ENCODE data around the gene MYOC. TPM values are rescaled to one million over a fixed set of nuclear protein-coding genes. Genes with fewer than 3 reads are reported as not detected.
"Not testable (repeated sequence)": the region's sequence is repeated elsewhere in the genome, so short reads cannot be mapped to it uniquely, and the experiment has no call there.

MYOC gene
- total RNA-seq, 4 donors from 2014 or later = 88.5 to 1,432 (median 227) TPM

GRCh38 chr1:171613282-171613681 lies 39.2 kb downstream of the MYOC start:
- Histone ChIP-seq H3K9me3 (no peaks in the 10 kb centered on the region), H3K27ac (no peak overlapping the region), H3K4me1 (no peaks in the 10 kb centered on the region), H3K36me3 (no peaks in the 10 kb centered on the region), H3K4me3 (no peak overlapping the region), H3K27me3 (no peaks in the 10 kb centered on the region)
- 83 to 100% methylated on average over 1 of the region's 1 CpG for WGBS, 2 donors (ENCODE audit: low coverage in 1 of 2)
- TF ChIP-seq POLR2AphosphoS5 (IDR thresholded peaks at IDR 0.05) = no peak
- no peak for TF ChIP-seq EP300 (IDR thresholded peaks at IDR 0.05)
- TF ChIP-seq POLR2A (IDR thresholded peaks at IDR 0.05) = no peak
- TF ChIP-seq, protein P1, sequence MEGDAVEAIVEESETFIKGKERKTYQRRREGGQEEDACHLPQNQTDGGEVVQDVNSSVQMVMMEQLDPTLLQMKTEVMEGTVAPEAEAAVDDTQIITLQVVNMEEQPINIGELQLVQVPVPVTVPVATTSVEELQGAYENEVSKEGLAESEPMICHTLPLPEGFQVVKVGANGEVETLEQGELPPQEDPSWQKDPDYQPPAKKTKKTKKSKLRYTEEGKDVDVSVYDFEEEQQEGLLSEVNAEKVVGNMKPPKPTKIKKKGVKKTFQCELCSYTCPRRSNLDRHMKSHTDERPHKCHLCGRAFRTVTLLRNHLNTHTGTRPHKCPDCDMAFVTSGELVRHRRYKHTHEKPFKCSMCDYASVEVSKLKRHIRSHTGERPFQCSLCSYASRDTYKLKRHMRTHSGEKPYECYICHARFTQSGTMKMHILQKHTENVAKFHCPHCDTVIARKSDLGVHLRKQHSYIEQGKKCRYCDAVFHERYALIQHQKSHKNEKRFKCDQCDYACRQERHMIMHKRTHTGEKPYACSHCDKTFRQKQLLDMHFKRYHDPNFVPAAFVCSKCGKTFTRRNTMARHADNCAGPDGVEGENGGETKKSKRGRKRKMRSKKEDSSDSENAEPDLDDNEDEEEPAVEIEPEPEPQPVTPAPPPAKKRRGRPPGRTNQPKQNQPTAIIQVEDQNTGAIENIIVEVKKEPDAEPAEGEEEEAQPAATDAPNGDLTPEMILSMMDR (IDR thresholded peaks at IDR 0.05) = no peak
- ATAC-seq = no peak

DNA sequence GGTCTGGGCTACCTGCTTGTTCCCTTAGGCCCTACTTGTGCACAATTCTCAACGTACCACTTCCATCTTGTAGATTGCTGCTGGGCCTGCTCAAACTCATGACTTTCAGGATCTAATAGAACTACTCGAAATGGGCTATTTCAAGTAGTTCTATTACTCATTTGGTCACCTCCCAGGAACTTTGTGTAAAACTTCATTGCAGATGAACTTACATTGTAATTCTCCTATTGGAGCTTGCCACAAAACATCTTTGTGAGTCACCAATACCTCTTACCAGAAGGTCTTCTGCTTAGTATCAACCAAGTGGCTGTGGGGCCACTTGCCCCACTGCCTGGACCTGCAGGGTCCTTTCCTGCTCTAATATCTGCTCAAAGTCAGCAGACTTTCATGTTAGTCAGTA lies 41.2 kb downstream of the MYOC start:
- H3K4me1 ChIP-seq = no peaks in the 10 kb centered on the region
- H3K4me3 ChIP-seq = no peak overlapping the region
- no peak for ATAC-seq
- H3K9me3 ChIP-seq = no peaks in the 10 kb centered on the region
- no peak overlapping the region for H3K27ac ChIP-seq
- no peak for TF ChIP-seq POLR2A (IDR thresholded peaks at IDR 0.05)
- TF ChIP-seq EP300 (IDR thresholded peaks at IDR 0.05) = no peak
- TF ChIP-seq POLR2AphosphoS5 (IDR thresholded peaks at IDR 0.05) = no peak
- TF ChIP-seq, protein P1 (IDR thresholded peaks at IDR 0.05) = no peak
- no peaks in the 10 kb centered on the region for H3K27me3 ChIP-seq
- no peaks in the 10 kb centered on the region for H3K36me3 ChIP-seq
- WGBS, 2 donors (ENCODE audit: low coverage in 1 of 2) = 81 to 94% methylated on average over 2 of the region's 2 CpGs

- Histone ChIP-seq H3K4me3 (no peak overlapping the region), H3K27me3 (no peaks in the 10 kb centered on the region), H3K27ac (no peak overlapping the region), H3K4me1 (no peaks in the 10 kb centered on the region), H3K9me3 (no peaks in the 10 kb centered on the region), H3K36me3 (no peaks in the 10 kb centered on the region)
- TF ChIP-seq POLR2A (IDR thresholded peaks at IDR 0.05) = no peak
- TF ChIP-seq EP300 (IDR thresholded peaks at IDR 0.05) = no peak
- TF ChIP-seq, protein P1 (IDR thresholded peaks at IDR 0.05) = no peak
- no peak for TF ChIP-seq POLR2AphosphoS5 (IDR thresholded peaks at IDR 0.05)
- WGBS, 2 donors (ENCODE audit: low coverage in 1 of 2) = 56 to 77% methylated on average over 2 of the region's 2 CpGs
- no peak for ATAC-seq
Measured at GRCh38 chr1:171610385-171610784, 42.1 kb downstream of the MYOC start.

GRCh38 chr1:171606402-171606941 lies 46.0 kb downstream of the MYOC start:
- Histone ChIP-seq H3K4me3 (no peak overlapping the region), H3K36me3 (no peaks in the 10 kb centered on the region), H3K27me3 (no peaks in the 10 kb centered on the region), H3K9me3 (no peaks in the 10 kb centered on the region), H3K27ac (no peak overlapping the region), H3K4me1 (no peaks in the 10 kb centered on the region)
- 64 to 72% methylated on average over 4 to 7 of the region's 10 CpGs for WGBS, 2 donors (ENCODE audit: low coverage in 1 of 2)
- ATAC-seq = no peak
- TF ChIP-seq EP300 (IDR thresholded peaks at IDR 0.05) (no peak), POLR2AphosphoS5 (IDR thresholded peaks at IDR 0.05) (no peak), POLR2A (IDR thresholded peaks at IDR 0.05) (no peak)
- TF ChIP-seq, protein P1 (IDR thresholded peaks at IDR 0.05) = no peak

DNA sequence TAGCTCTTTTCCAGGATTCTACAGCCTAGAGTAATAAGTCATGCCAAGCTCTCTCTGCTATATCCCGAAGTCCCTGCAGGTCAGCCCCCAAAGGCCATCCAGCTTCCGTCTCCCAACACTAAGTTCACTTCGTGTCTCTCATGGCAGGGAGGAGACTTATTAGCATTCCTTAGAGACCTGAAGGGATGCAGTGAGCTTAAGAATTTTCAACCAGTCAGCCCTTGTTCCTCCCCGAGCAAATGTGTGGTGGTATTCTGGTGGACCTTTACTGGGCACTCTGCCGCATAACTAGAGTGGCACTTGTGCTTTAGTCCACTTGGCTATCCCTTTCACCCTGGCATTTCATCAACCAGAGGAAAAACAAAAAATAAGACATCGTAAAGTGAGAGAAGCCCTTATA lies 49.4 kb downstream of the MYOC start:
- H3K27ac ChIP-seq, H3K36me3 ChIP-seq, H3K9me3 ChIP-seq, H3K27me3 ChIP-seq, ATAC-seq, H3K4me3 ChIP-seq, H3K4me1 ChIP-seq: not testable (repeated sequence)
- WGBS, 2 donors (ENCODE audit: low coverage in 1 of 2) = 33 to 89% methylated on average over 3 of the region's 6 CpGs
